Measurements from ENCODE around the gene IRF4. TPM values are rescaled to one million over a fixed set of nuclear protein-coding genes. Genes with fewer than 3 reads are reported as not detected.

Gene IRF4
- polyA plus RNA-seq, 3 donors, result 0.11 to 0.30 (median 0.24) TPM

DNA sequence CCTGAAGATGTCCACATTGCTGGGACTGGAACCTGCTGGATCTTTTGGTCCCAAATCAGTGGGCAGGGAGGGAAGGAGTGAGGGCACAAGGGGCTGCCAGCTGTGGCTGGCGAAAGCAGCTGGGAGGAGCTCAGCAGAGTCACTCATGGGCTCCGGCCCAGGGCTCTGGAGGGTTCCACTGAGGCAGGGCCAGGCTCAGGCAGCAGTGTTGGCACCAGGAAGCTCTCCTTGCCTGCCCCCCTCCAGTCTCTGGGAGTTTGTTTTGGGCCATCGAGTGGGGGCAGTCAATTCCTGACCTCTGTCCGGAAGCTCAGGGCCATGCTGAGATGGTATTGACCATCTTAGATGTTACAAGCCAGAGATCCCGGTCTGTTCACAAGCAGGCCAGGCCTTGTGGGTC is 39.1 kb upstream of the IRF4 start:
- no peak for DNase-seq (ENCODE audit: extremely low read depth in 1 of 11, low read depth in 9 of 11, low spot score in 4 of 11)

- DNase-seq (ENCODE audit: extremely low read depth in 1 of 11, low read depth in 9 of 11, low spot score in 4 of 11), result no peak
Measured at GRCh38 chr6:352896-353470, 38.6 kb upstream of the IRF4 start.

- no peak for DNase-seq (ENCODE audit: extremely low read depth in 1 of 11, low read depth in 9 of 11, low spot score in 4 of 11)
Measured at GRCh38 chr6:353642-354614, 37.6 kb upstream of the IRF4 start.

- DNase-seq (ENCODE audit: extremely low read depth in 1 of 11, low read depth in 9 of 11, low spot score in 4 of 11), result no peak
Measured at GRCh38 chr6:354631-355280, 36.8 kb upstream of the IRF4 start.

- DNase-seq (ENCODE audit: extremely low read depth in 1 of 11, low read depth in 9 of 11, low spot score in 4 of 11), result no peak
Measured at GRCh38 chr6:355373-356208, 36.0 kb upstream of the IRF4 start.

GRCh38 chr6:356828-357251 is 34.7 kb upstream of the IRF4 start:
- DNase-seq (ENCODE audit: extremely low read depth in 1 of 11, low read depth in 9 of 11, low spot score in 4 of 11), result no peak

DNA sequence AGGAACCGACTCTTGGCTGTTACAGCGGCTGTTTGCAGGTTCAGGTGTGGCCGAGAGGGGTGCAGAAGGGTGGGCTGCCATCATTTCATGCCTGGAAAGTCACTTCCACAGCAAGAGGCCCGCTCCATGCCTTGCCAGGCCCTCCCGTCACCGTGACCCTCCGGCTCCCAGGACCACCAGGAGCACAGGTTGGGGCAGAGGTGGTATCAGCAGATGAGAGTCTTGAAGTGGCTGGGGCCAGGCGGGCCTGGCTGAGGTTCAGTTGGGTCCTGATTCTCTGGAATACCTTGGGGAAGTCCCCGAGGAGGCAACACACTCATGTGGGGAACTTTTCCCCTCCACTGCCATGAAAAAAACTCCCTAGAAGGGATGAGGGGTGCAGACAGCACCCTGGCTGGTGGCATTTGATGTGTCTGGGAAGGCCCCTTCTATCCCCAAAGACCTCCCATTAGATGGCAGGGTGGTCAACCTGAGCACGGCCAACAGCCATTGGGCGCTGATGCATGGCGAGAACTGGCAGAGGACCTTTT is 34.2 kb upstream of the IRF4 start:
- DNase-seq (ENCODE audit: extremely low read depth in 1 of 11, low read depth in 9 of 11, low spot score in 4 of 11), result no peak

DNA sequence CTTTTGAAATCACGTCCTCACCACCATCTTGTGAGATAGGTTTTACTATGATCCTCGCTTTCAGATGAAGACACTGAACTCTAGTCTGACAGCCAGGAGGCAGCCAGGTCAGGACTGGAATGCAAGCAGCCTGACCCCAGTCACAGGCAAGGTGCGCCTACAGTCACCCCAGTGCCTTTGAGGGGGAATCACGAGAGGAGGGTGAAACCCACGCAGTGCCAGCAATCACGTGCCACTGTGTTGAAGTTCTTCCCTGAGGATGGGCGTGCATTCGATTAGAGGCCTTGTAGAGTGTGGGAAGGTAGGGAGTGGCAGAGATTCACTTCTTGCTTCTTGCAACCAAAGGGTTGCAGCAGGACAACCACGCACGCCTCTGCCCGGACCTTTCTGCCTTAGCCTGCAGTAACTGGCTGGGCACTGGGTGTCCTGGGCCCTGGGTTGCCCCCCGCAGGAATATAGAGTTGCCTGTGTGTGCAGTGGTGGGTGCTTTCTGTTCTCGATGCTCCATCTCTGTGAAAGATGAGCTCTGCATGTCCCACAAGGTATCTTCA is 33.7 kb upstream of the IRF4 start:
- DNase-seq (ENCODE audit: extremely low read depth in 1 of 11, low read depth in 9 of 11, low spot score in 4 of 11), result no peak

- DNase-seq (ENCODE audit: extremely low read depth in 1 of 11, low read depth in 9 of 11, low spot score in 4 of 11), result no peak
Measured at GRCh38 chr6:358432-358831, 33.1 kb upstream of the IRF4 start.

DNA sequence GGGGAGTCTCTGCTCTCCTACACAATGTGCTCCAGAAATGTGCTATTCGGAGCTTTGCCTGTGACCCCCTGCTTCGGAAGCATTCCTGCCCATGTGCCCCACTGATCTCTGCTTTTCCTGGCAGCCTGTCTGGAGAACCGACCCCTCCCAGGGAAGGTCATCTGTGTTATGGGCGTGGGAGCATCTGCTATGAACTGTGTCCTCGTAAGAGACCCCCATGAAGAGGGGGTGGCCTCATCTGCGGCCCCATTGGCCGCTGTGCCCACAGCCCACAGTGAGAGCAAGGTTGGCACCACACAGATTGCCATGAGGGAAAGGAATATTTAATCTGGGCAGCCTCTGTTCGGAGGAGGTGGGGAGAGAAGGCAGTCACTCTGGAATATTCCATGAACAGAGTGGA is 32.7 kb upstream of the IRF4 start:
- no peak for DNase-seq (ENCODE audit: extremely low read depth in 1 of 11, low read depth in 9 of 11, low spot score in 4 of 11)

GRCh38 chr6:359261-360035 is 32.1 kb upstream of the IRF4 start:
- DNase-seq (ENCODE audit: extremely low read depth in 1 of 11, low read depth in 9 of 11, low spot score in 4 of 11), result no peak

DNA sequence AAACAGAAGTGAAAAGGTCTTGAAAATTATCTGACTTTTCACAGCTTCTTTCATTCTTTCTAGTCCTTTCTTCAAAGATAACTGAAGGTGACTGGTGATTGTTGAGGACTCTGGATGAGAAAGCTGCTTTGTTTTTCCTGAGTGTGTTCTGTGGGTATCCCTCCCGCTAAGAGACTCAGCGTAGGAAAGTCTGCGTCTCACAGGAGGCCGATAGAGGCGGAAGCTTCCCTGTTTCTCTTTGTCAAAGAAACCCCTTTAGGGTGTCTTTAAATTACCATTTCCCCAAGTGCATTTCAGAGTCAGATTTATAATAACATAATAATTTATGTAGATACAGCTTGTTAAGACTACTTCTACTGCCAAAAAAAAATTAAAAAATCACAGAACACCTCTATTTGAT is 31.2 kb upstream of the IRF4 start:
- DNase-seq (ENCODE audit: extremely low read depth in 1 of 11, low read depth in 9 of 11, low spot score in 4 of 11), result no peak

DNA sequence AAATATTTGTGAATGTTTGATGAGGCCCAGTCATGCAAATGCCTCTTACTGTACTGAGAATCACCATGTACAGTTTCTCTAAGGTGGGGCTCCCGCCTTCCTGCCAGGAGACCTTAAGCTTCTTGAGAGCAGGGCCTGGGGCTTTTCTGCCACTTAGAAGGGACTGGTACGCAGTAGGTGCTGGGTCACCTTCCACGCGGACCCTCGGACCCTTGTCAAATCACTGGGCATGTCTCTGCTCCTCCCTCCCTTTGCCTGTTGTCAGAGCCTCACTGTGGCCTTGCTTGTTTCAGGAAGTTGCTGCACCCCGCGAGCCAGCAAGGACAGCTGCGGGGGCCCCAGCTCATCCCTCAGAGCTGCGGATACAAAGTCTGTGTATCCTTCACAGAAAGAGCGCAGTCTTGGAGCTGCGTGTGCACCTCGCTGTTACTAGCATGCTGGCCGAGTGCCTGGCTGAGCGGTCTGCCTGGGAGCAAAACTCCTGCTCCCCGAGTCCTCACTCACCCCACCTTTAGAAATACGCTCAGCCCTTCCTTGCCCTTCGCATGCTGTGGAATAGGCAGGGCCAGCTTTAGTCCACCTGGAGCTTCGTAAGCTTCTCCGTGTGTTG is 30.7 kb upstream of the IRF4 start:
- no peak for DNase-seq (ENCODE audit: extremely low read depth in 1 of 11, low read depth in 9 of 11, low spot score in 4 of 11)

- no peak for DNase-seq (ENCODE audit: extremely low read depth in 1 of 11, low read depth in 9 of 11, low spot score in 4 of 11)
Measured at GRCh38 chr6:361411-362132, 30.0 kb upstream of the IRF4 start.

DNA sequence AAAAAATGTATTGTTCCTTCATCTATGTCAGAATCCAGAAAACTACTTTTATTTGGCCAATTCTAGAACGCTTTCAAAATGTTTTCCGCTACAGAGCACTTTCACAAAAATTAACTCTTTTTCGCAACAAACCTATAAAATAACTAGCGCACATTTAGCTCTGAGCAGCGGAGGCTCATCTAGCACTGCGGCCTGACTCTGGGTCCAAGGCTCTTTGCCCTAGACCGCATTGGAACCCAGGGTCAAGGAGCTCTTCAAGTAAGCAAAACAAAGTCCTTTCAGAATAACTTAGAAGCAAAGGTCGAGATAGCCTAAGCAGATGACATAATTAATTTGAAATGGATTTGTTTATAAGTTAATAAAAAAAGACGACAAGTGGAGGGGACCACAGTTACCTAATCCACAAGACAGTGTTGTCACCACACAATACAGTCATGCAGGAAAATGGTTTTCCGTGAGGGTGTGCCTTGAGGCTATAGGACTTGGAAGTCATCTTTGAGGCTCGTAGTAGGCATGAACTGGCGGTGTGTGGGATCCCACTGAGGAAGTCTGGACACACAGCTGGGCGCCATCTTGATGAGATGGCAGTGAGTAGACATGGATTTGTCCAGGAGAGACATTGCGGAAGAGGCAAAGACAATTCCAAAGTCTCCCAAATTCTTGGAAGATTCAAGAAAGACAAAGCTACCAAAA is 29.2 kb upstream of the IRF4 start:
- DNase-seq (ENCODE audit: extremely low read depth in 1 of 11, low read depth in 9 of 11, low spot score in 4 of 11), result no peak

DNA sequence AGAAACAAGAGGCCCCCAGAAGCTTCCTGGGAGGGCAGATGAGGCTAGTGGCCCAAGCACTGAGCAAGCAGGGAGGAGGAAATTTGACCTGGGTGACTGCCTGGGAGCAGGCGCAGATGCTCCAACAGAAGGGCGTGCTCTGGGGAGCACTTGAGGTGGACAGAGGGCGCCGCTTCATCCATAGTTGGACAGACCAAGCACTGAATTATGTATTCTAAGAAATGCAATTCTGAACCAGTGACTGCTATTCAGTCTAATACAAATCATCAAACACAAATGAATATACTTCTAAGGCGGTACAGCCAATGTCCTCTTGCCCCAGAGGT is 28.7 kb upstream of the IRF4 start:
- no peak for DNase-seq (ENCODE audit: extremely low read depth in 1 of 11, low read depth in 9 of 11, low spot score in 4 of 11)

DNA sequence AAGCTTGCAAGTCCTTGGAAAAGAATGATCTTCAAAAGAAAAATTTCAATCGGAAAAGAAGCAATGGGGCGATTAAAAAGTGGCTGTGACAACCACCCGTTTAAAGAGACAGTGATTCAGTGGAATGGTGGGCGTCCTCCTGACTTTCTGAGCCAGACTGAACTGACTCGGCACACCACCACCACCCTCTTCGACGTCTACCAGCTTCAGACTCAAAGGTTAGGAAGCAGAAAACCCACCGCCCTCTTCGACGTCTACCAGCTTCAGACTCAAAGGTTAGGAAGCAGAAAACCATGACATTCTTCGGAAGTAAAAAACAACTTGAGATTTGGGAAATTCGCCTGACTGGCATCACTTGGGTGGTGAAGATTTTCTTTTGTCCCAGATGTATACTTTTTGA is 28.3 kb upstream of the IRF4 start:
- no peak for DNase-seq (ENCODE audit: extremely low read depth in 1 of 11, low read depth in 9 of 11, low spot score in 4 of 11)

Measured in renal cortex interstitium (tissue), 11 donors.